GM12878 (cell line): ENCODE results near the gene NDUFV1.

Experiments
- EZH2 ChIP-seq: IDR thresholded peaks from 2 replicates; pipeline ENCODE4 v1.6.1; 2012; ENCODE audit warnings: low read depth, mild to moderate bottlenecking, control low read depth, inconsistent platforms, low read length, borderline replicate concordance; ENCODE audit not compliant: control insufficient read depth
- POLR2A ChIP-seq: IDR thresholded peaks from 2 replicates; pipeline ENCODE4 v1.6.1; 2011; ENCODE audit warnings: low read depth, mild to moderate bottlenecking, low read length
- RCOR1 ChIP-seq: conservative IDR thresholded peaks from 2 replicates; pipeline ENCODE4 v1.6.1; 2012; ENCODE audit warnings: low read depth, low read length, improper control_type of control experiment
- ZSCAN29 ChIP-seq: fragments of 450-650 bp; IDR thresholded peaks from 2 replicates; pipeline ENCODE4 v1.6.1; 2017; ENCODE audit warnings: mild to moderate bottlenecking, moderate library complexity
- TF ChIP-seq, protein P1 (sequence below), 3 experiments: IDR thresholded peaks in 2 of 3; conservative IDR thresholded peaks in 1 of 3; 2 replicates each; pipeline ENCODE4 v1.5.1; 2011; ENCODE audit warnings: low read depth in 3 of 3, low read length in 3 of 3, mild to moderate bottlenecking in 3 of 3, control low read depth in 2 of 3, moderate library complexity in 2 of 3, inconsistent platforms in 1 of 3, mixed read lengths in 1 of 3; ENCODE audit not compliant: control insufficient read depth in 2 of 3, insufficient read depth in 1 of 3; ENCODE audit errors: extremely low read depth in 1 of 3
- TF ChIP-seq, protein P2 (sequence below): fragments of 450-650 bp; IDR thresholded peaks from 2 replicates; pipeline ENCODE4 v1.6.1; 2016; ENCODE audit warnings: mild to moderate bottlenecking

DNA sequence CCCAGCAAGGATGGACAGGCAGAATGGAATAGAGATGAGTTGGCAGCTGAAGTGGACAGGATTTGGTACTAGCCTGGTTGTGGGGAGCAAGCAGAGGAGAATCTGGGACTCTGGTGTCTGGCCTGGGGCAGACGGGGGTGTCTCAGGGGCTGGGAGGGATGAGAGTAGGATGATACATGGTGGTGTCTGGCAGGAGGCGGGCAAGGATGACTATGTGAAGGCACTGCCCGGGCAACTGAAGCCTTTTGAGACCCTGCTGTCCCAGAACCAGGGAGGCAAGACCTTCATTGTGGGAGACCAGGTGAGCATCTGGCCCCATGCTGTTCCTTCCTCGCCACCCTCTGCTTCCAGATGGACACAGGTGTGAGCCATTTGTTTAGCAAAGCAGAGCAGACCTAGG is 20.8 kb upstream of the NDUFV1 start:
- TF ChIP-seq, protein P1, sequence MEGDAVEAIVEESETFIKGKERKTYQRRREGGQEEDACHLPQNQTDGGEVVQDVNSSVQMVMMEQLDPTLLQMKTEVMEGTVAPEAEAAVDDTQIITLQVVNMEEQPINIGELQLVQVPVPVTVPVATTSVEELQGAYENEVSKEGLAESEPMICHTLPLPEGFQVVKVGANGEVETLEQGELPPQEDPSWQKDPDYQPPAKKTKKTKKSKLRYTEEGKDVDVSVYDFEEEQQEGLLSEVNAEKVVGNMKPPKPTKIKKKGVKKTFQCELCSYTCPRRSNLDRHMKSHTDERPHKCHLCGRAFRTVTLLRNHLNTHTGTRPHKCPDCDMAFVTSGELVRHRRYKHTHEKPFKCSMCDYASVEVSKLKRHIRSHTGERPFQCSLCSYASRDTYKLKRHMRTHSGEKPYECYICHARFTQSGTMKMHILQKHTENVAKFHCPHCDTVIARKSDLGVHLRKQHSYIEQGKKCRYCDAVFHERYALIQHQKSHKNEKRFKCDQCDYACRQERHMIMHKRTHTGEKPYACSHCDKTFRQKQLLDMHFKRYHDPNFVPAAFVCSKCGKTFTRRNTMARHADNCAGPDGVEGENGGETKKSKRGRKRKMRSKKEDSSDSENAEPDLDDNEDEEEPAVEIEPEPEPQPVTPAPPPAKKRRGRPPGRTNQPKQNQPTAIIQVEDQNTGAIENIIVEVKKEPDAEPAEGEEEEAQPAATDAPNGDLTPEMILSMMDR (IDR thresholded peaks at IDR 0.05 in 2 of 3, conservative IDR thresholded peaks at IDR 0.05 in 1 of 3; ENCODE audit: control insufficient read depth in 2 of 3, extremely low read depth in 1 of 3, insufficient read depth in 1 of 3, low read depth in 3 of 3, low read length in 3 of 3), result no peak
- no peak for TF ChIP-seq RCOR1
- TF ChIP-seq EZH2, result no peak
- no peak for TF ChIP-seq POLR2A
- TF ChIP-seq, protein P2, sequence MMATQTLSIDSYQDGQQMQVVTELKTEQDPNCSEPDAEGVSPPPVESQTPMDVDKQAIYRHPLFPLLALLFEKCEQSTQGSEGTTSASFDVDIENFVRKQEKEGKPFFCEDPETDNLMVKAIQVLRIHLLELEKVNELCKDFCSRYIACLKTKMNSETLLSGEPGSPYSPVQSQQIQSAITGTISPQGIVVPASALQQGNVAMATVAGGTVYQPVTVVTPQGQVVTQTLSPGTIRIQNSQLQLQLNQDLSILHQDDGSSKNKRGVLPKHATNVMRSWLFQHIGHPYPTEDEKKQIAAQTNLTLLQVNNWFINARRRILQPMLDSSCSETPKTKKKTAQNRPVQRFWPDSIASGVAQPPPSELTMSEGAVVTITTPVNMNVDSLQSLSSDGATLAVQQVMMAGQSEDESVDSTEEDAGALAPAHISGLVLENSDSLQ, result no peak
- TF ChIP-seq ZSCAN29, result no peak
